Measurements from ENCODE around the gene PCED1A. TPM values are rescaled to one million over a fixed set of nuclear protein-coding genes. Genes with fewer than 3 reads are reported as not detected.

PCED1A gene
- total and polyA plus RNA-seq, 9 donors, result 24.2 to 40.9 (median 30.4) TPM

DNA sequence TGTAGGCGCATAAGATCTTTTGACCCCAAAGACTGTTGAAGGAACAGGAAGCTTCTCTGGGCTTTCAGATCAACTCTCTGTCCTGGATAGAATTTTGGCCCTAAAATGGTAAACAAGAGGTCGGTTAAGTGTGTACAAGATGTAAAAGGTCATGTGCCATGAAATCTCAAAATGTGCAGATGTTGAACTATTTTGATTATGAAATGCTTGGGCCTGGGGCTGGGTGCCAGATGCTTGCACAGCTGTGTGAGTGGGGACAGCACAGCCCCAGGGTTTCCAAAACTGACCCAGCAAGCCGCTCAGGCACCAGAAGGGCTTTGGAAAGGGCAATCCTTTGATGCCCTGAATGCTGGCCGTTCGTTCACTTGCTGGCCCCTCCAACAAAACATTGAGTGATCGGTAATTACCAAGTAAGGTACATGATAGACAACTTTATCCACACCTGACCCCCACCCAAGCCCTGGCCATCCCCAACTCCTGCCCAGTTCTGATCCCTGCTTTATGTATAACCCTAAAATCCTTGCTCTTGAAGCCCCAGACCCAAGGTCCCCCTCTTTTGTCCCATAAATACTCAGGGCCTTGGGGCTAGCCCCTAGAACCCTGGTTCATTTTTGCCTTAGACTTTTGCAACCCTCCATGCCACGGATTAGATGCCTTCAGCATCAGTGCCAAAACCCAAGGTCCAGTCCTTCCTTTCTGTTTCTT, 22.4 kb downstream of the PCED1A start:
- no peak overlapping the region for H3K27ac ChIP-seq (ENCODE audit: low read length)
- H3K4me1 ChIP-seq (ENCODE audit: control insufficient read depth, insufficient read depth, low read length), result peaks cover 16% of the 10 kb centered on the region
- no peak for DNase-seq
- peaks cover 32% of the 10 kb centered on the region for H3K27me3 ChIP-seq (ENCODE audit: control insufficient read depth, insufficient read depth, low read length)
- H3K4me3 ChIP-seq (ENCODE audit: low read length), result no peak overlapping the region
- WGBS (ENCODE audit: insufficient coverage), result 69% methylated on average over 6 of the region's 7 CpGs
- H3K36me3 ChIP-seq (ENCODE audit: control insufficient read depth, insufficient read depth, low read length), result no peaks in the 10 kb centered on the region
- no peaks in the 10 kb centered on the region for H3K9me3 ChIP-seq (replicated peaks; ENCODE audit: control insufficient read depth, low read depth, low read length)

DNA sequence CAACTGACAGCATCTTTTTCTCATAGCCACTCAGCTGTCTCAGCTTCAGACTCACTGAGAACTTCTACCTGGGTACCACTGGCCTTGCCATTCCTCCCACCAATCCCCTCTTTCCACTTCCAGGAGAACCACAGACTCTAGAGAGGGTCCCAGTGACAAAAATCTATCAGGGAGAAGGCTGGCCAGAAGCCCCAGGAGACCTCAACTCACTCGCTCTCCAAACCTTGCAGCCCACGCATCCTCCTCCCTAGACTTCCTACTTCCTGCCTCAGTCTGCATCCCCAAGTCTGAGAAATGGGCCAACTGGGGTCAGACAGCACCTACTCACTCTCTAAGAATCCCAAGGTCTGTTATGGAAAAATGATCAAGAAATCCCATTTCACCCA, 23.1 kb downstream of the PCED1A start:
- Histone ChIP-seq H3K4me3 (ENCODE audit: low read length) (no peak overlapping the region), H3K36me3 (ENCODE audit: control insufficient read depth, insufficient read depth, low read length) (no peaks in the 10 kb centered on the region), H3K4me1 (ENCODE audit: control insufficient read depth, insufficient read depth, low read length) (peaks cover 16% of the 10 kb centered on the region), H3K27me3 (ENCODE audit: control insufficient read depth, insufficient read depth, low read length) (peaks cover 32% of the 10 kb centered on the region), H3K9me3 (replicated peaks; ENCODE audit: control insufficient read depth, low read depth, low read length) (peaks cover 2% of the 10 kb centered on the region), H3K27ac (ENCODE audit: low read length) (no peak overlapping the region)
- WGBS (ENCODE audit: insufficient coverage), result no CpG with 5 or more reads among the region's 2 CpGs
- DNase-seq, result no peak

DNA sequence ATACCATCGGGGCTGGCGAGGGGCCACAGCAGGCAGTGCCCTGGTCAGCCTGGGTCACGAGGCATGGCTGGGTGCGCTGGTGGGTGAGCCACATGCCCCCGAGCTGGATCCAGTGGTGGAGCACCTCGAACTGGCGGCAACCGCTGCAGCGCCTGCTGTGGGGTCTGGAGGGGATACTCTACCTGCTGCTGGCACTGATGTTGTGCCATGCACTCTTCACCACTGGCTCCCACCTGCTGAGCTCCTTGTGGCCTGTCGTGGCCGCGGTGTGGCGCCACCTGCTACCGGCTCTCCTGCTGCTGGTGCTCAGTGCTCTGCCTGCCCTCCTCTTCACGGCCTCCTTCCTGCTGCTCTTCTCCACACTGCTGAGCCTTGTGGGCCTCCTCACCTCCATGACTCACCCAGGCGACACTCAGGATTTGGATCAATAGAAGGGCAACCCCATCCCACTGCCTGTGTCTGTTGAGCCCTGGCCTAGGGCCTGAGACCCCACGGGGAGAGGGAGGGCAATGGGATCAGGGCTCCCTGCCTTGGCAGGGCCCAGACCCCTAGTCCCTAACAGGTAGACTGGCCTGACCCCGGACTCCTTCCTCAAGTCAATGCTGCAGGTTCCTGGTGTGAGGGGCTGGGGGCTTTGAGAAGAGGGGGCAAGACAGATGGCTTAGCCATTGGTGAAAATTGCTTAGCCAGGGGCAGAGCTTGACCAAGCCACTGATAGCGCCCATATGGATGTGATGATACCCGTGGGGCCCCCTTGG, 23.7 kb downstream of the PCED1A start:
- peaks cover 27% of the 10 kb centered on the region for H3K27me3 ChIP-seq (ENCODE audit: control insufficient read depth, insufficient read depth, low read length)
- no peaks in the 10 kb centered on the region for H3K36me3 ChIP-seq (ENCODE audit: control insufficient read depth, insufficient read depth, low read length)
- 69% methylated on average over 17 of the region's 20 CpGs for WGBS (ENCODE audit: insufficient coverage)
- H3K9me3 ChIP-seq (replicated peaks; ENCODE audit: control insufficient read depth, low read depth, low read length), result peaks cover 5% of the 10 kb centered on the region
- H3K4me1 ChIP-seq (ENCODE audit: control insufficient read depth, insufficient read depth, low read length), result peaks cover 16% of the 10 kb centered on the region
- DNase-seq, result no peak
- H3K27ac ChIP-seq (ENCODE audit: low read length), result no peak overlapping the region
- no peak overlapping the region for H3K4me3 ChIP-seq (ENCODE audit: low read length)

DNA sequence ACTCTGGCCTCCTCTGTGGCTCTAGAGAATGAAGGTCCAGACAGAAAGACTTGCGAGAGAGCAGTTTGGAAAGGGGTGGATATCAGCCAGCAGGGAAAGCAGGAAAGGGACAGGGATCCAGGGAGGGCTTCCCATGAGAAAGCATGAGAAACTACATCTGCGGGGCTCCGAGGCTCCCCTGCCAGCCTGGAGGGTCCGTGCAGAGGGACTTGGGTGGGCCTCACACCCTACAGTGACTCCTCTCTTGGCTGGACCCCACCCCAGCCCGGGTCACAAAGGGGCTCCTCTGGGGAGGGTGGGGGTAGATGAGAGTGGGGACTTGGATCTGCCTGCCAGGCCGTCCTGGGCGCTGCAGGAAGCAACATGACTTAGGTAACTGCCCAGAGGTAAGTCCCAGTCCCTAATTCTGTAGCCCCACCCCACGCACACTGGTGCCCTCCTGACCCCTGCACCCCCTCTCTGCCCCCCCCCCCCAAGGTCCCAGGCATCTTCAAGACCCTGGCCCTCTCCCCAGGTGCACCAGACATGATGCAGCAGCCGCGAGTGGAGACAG, 24.3 kb downstream of the PCED1A start, which contains the start of gene TMEM239:
TSS of gene TMEM239 (plus strand) at position 335 of the 553 bp plus-strand sequence. CDS start at position 526, 191 bp downstream.
- no peak within 1 kb of the TSS for H3K27ac ChIP-seq (ENCODE audit: low read length)
- WGBS (ENCODE audit: insufficient coverage), result 55% methylated on average over 3 of the region's 10 CpGs
- H3K27me3 ChIP-seq (ENCODE audit: control insufficient read depth, insufficient read depth, low read length), result peaks cover 20% of the 10 kb centered on the region

DNA sequence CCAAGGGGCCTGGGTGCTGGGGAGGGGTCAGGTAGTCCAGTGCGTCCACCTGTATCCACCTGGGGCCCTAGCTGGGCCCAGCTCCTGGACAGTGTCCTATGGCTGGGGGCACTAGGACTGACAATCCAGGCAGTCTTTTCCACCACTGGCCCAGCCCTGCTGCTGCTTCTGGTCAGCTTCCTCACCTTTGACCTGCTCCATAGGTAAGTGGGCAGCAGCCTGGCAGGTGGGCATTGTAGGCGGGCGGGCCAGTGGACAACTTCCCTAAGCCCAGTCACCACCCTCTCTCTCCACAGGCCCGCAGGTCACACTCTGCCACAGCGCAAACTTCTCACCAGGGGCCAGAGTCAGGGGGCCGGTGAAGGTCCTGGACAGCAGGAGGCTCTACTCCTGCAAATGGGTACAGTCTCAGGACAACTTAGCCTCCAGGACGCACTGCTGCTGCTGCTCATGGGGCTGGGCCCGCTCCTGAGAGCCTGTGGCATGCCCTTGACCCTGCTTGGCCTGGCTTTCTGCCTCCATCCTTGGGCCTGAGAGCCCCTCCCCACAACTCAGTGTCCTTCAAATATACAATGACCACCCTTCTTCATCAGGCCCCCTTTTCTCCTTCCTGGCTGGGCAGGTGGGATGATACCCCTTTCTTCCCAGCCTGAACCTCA, 25.1 kb downstream of the PCED1A start:
- Histone ChIP-seq H3K4me3 (ENCODE audit: low read length) (no peak overlapping the region), H3K36me3 (ENCODE audit: control insufficient read depth, insufficient read depth, low read length) (no peaks in the 10 kb centered on the region), H3K27me3 (ENCODE audit: control insufficient read depth, insufficient read depth, low read length) (peaks cover 13% of the 10 kb centered on the region), H3K9me3 (replicated peaks; ENCODE audit: control insufficient read depth, low read depth, low read length) (peaks cover 5% of the 10 kb centered on the region), H3K27ac (ENCODE audit: low read length) (no peak overlapping the region), H3K4me1 (ENCODE audit: control insufficient read depth, insufficient read depth, low read length) (peaks cover 13% of the 10 kb centered on the region)
- no peak for DNase-seq
- 82% methylated on average over 7 of the region's 8 CpGs for WGBS (ENCODE audit: insufficient coverage)

More for the DNA sequence above, 24.3 kb downstream of the PCED1A start, which contains the start of gene TMEM239:
- peaks cover 5% of the 10 kb centered on the region for H3K9me3 ChIP-seq (replicated peaks; ENCODE audit: control insufficient read depth, low read depth, low read length)
- DNase-seq, result no peak
- H3K4me1 ChIP-seq (ENCODE audit: control insufficient read depth, insufficient read depth, low read length), result peaks cover 16% of the 10 kb centered on the region
- no peaks in the 10 kb centered on the region for H3K36me3 ChIP-seq (ENCODE audit: control insufficient read depth, insufficient read depth, low read length)
- no peak within 1 kb of the TSS for H3K4me3 ChIP-seq (ENCODE audit: low read length)

DNA sequence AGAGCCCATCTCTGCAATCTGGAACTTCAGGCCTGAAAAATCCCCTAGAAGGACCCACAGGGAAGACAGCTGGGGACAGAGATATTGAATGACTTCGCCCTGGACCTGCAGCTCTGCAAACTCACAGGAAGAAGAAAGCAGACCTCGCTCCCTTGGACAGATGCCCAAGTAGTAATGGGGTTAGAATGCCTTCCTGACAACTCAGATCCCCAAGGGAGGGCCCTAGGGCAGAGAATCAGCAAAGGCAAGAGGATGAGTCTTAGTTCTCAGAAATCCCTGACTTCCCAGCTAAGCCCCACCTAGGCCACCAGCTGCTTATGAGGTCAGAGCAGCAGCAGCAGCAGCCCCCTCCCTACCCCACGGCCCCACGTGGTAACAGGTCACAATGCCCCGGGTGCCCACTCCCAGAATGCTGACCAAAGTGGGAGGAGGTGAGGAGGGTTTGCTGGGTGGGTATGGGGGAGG, 25.8 kb downstream of the PCED1A start, which contains the start of gene C20orf141:
TSS of gene C20orf141 (plus strand) at position 401 of the 465 bp plus-strand sequence. CDS start 198 bp downstream, outside the sequence.
- Histone ChIP-seq H3K4me3 (ENCODE audit: low read length) (no peak within 1 kb of the TSS), H3K36me3 (ENCODE audit: control insufficient read depth, insufficient read depth, low read length) (no peaks in the 10 kb centered on the region), H3K27me3 (ENCODE audit: control insufficient read depth, insufficient read depth, low read length) (peaks cover 12% of the 10 kb centered on the region), H3K9me3 (replicated peaks; ENCODE audit: control insufficient read depth, low read depth, low read length) (peaks cover 5% of the 10 kb centered on the region), H3K4me1 (ENCODE audit: control insufficient read depth, insufficient read depth, low read length) (peaks cover 11% of the 10 kb centered on the region), H3K27ac (ENCODE audit: low read length) (no peak within 1 kb of the TSS)
- peak; percentile 67 for DNase-seq
- WGBS (ENCODE audit: insufficient coverage), result 33% methylated on average over 1 of the region's 5 CpGs

DNA sequence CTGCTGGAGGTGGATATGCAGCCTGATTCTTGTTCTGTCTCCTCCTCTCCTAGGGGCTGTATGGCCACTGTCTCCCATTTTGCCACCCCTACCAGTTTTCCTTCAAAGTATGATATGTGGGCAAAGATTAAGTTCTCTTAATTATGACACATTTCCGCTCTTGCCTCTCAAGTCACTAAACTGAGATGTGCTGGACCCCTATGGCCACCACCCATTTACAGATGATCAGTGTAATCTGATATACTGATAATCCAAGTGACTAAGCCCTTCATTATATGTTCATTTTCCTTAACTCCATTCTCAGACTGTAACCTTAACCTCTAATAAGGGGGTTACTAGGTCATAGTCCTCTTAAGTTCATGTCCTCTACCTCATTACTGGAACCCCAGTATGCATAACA, 26.4 kb downstream of the PCED1A start:
- Histone ChIP-seq H3K9me3 (replicated peaks; ENCODE audit: control insufficient read depth, low read depth, low read length) (peaks cover 5% of the 10 kb centered on the region), H3K27ac (ENCODE audit: low read length) (no peak overlapping the region), H3K36me3 (ENCODE audit: control insufficient read depth, insufficient read depth, low read length) (no peaks in the 10 kb centered on the region), H3K27me3 (ENCODE audit: control insufficient read depth, insufficient read depth, low read length) (peaks cover 12% of the 10 kb centered on the region), H3K4me1 (ENCODE audit: control insufficient read depth, insufficient read depth, low read length) (peaks cover 11% of the 10 kb centered on the region), H3K4me3 (ENCODE audit: low read length) (no peak overlapping the region)
- DNase-seq, result no peak
- no CpG with 5 or more reads among the region's 1 CpG for WGBS (ENCODE audit: insufficient coverage)

DNA sequence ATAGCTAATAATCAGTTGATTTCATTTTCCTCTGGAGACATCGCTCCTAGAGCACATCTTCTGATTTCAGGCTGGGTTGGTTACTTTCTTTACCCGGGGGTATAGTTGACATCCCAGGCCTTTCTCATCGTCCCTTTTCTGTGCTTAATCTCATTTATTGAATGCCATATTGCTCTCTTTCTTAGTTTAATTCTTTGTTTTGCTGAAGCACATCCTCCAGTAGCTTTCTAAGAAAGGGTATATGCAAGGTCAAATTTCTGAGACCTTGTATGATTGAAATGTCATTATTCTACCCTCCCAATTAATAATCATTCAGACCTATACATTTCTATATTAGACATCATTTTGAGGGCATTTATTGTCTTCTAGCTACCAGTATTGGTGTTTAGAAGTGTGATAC, 28.3 kb downstream of the PCED1A start:
- WGBS (ENCODE audit: insufficient coverage), result 100% methylated on average over 1 of the region's 3 CpGs
- H3K27me3 ChIP-seq (ENCODE audit: control insufficient read depth, insufficient read depth, low read length), result peaks cover 18% of the 10 kb centered on the region
- DNase-seq, result no peak
- H3K27ac ChIP-seq (ENCODE audit: low read length), result no peak overlapping the region
- H3K36me3 ChIP-seq (ENCODE audit: control insufficient read depth, insufficient read depth, low read length), result no peaks in the 10 kb centered on the region
- H3K9me3 ChIP-seq (replicated peaks; ENCODE audit: control insufficient read depth, low read depth, low read length), result peaks cover 5% of the 10 kb centered on the region
- H3K4me3 ChIP-seq (ENCODE audit: low read length), result no peak overlapping the region
- H3K4me1 ChIP-seq (ENCODE audit: control insufficient read depth, insufficient read depth, low read length), result peaks cover 11% of the 10 kb centered on the region

DNA sequence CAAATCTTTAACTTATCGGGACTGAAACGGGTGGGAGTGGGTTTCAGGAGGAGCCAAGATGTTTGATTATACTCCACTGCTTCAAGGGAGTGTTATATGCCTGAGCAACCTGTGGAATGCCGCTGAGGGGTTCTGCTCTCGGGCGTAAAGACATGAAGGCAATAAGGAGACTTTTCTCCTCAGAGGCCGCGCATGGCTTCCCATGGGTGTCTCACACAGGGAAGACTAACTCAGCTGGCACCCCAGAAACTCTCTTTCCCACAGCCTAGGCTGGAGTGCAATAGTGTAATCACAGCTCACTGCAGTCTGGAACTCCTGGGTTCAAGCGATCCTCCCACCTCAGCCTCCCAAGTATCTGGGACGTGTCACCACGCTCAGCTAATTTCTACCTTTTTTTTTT, 30.8 kb downstream of the PCED1A start:
- H3K27me3 ChIP-seq (ENCODE audit: control insufficient read depth, insufficient read depth, low read length), result peaks cover 43% of the 10 kb centered on the region

More for the DNA sequence above, 30.8 kb downstream of the PCED1A start:
- H3K27ac ChIP-seq (ENCODE audit: low read length), result no peak overlapping the region
- no peak overlapping the region for H3K4me3 ChIP-seq (ENCODE audit: low read length)
- peaks cover 8% of the 10 kb centered on the region for H3K4me1 ChIP-seq (ENCODE audit: control insufficient read depth, insufficient read depth, low read length)
- peaks cover 5% of the 10 kb centered on the region for H3K9me3 ChIP-seq (replicated peaks; ENCODE audit: control insufficient read depth, low read depth, low read length)
- 100% methylated on average over 2 of the region's 10 CpGs for WGBS (ENCODE audit: insufficient coverage)
- no peaks in the 10 kb centered on the region for H3K36me3 ChIP-seq (ENCODE audit: control insufficient read depth, insufficient read depth, low read length)
- DNase-seq, result no peak
